OCI-LY3 (cell line): Measurements from ENCODE around the gene EFR3B.

ENCODE experiments used
- CTCF ChIP-seq: fragments of 200-600, 300-600 bp; sonication (generic); IDR thresholded peaks from 2 replicates; pipeline ENCODE4 v1.5.1; 2014; ENCODE audit warnings: antibody characterized with exemption, low read length, low read depth
- EZH2phosphoT487 ChIP-seq: fragments of 200-600 bp; shearing (Covaris generic); IDR thresholded peaks from 2 replicates; pipeline ENCODE4 v1.6.1; 2018; ENCODE audit warnings: antibody characterized with exemption, mixed run types, low read depth

DNA sequence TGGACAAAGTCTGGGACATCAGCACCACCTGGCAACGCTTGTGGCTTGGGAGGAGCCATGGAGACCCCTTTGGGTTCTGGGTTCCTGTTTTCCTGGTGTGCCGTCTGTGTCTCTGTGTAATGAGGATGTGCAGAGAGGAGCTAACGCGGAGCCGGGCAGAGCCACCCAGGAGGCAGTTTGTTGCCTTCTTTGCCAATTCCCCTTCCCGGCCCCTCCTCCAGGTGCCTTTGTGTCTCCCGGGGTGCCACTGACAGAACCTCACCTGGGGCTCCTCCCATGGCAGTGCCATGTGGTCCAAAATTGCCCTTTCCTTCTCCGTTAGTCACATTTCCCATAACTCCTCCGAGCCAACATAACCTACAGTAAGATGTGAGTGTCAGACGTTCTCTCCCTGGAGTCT is 113.5 kb downstream of the EFR3B start:
- TF ChIP-seq CTCF (no peak), EZH2phosphoT487 (no peak)
